ENCODE data around the gene ATP2B2. TPM values are rescaled to one million over a fixed set of nuclear protein-coding genes. Genes with fewer than 3 reads are reported as not detected.

Gene ATP2B2
- polyA plus RNA-seq, 3 donors = not detected

DNA sequence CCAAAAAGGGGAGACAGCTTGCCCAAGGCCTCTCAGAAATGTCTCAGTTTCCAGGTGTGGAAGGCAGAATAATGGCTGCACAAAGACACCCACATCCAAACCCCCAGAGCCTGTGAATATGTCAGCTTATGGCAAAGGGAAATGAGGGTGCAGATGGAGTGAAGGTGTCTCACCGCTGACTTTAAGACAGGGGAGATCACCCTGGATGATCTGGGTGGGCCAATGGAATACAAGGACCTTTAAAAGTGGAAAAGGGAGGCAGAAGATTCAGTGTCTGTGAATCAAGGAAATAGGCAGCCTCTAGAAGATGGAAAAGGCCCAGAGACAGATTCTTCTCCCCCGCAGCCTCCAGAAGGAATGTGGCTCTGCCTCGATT, 48.8 kb upstream of the ATP2B2 start:
- peaks cover 34% of the 10 kb centered on the region for H3K4me1 Mint-ChIP-seq
- peak overlapping the region in 2 of 7 donors; percentile 28 to 75 for H3K27ac Mint-ChIP-seq
- no peak overlapping the region for H3K4me3 ChIP-seq (replicated peaks in 1 of 3; ENCODE audit: low read depth in 2 of 3, low read length in 3 of 3)
- no peaks in the 10 kb centered on the region for H3K9me3 ChIP-seq (replicated peaks in 1 of 2; ENCODE audit: control insufficient read depth in 1 of 2, insufficient read depth in 1 of 2, low read length in 2 of 2)
- TF ChIP-seq, protein P1, sequence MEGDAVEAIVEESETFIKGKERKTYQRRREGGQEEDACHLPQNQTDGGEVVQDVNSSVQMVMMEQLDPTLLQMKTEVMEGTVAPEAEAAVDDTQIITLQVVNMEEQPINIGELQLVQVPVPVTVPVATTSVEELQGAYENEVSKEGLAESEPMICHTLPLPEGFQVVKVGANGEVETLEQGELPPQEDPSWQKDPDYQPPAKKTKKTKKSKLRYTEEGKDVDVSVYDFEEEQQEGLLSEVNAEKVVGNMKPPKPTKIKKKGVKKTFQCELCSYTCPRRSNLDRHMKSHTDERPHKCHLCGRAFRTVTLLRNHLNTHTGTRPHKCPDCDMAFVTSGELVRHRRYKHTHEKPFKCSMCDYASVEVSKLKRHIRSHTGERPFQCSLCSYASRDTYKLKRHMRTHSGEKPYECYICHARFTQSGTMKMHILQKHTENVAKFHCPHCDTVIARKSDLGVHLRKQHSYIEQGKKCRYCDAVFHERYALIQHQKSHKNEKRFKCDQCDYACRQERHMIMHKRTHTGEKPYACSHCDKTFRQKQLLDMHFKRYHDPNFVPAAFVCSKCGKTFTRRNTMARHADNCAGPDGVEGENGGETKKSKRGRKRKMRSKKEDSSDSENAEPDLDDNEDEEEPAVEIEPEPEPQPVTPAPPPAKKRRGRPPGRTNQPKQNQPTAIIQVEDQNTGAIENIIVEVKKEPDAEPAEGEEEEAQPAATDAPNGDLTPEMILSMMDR (IDR thresholded peaks at IDR 0.05) = no peak
- H3K27ac ChIP-seq (ENCODE audit: low read depth in 1 of 2, low read length in 2 of 2) = no peak overlapping the region
- no peak overlapping the region for H2AFZ ChIP-seq (ENCODE audit: insufficient read depth, low read depth, low read length, poor library complexity, severe bottlenecking)
- H3K27me3 ChIP-seq (ENCODE audit: control insufficient read depth in 2 of 2, insufficient read depth in 2 of 2, low read length in 2 of 2) = no peaks in the 10 kb centered on the region
- H3K4me2 ChIP-seq (replicated peaks; ENCODE audit: extremely low read depth, low read length, poor library complexity, severe bottlenecking) = no peak overlapping the region
- H3K4me3 Mint-ChIP-seq = no peak overlapping the region
- no peak for DNase-seq
- no peaks in the 10 kb centered on the region for H4K20me1 ChIP-seq (ENCODE audit: insufficient read depth, low read length)
- no peaks in the 10 kb centered on the region for H3K9me3 Mint-ChIP-seq
- intact Hi-C loops (cut with micrococcal nuclease) = no loop called here
- 100% methylated on average over 1 of the region's 3 CpGs for WGBS (ENCODE audit: insufficient coverage)
- no peaks in the 10 kb centered on the region for H3K79me2 ChIP-seq (ENCODE audit: insufficient read depth, low read length)
- peaks cover 2 to 6% (median 6%) of the 10 kb centered on the region in 3 donors for H3K27me3 Mint-ChIP-seq (ENCODE audit: low read depth in 3 of 3)
- peaks cover 21 to 22% of the 10 kb centered on the region in 2 donors for H3K4me1 ChIP-seq (ENCODE audit: control insufficient read depth in 1 of 2, insufficient read depth in 2 of 2, low read length in 2 of 2)
- no peak overlapping the region for H3K9ac ChIP-seq (ENCODE audit: insufficient read depth, low read length, poor library complexity, severe bottlenecking)
- no peaks in the 10 kb centered on the region for H3K36me3 Mint-ChIP-seq
- H3K36me3 ChIP-seq (replicated peaks in 1 of 2; ENCODE audit: control insufficient read depth in 1 of 2, insufficient read depth in 2 of 2, low read length in 2 of 2) = no peaks in the 10 kb centered on the region

DNA sequence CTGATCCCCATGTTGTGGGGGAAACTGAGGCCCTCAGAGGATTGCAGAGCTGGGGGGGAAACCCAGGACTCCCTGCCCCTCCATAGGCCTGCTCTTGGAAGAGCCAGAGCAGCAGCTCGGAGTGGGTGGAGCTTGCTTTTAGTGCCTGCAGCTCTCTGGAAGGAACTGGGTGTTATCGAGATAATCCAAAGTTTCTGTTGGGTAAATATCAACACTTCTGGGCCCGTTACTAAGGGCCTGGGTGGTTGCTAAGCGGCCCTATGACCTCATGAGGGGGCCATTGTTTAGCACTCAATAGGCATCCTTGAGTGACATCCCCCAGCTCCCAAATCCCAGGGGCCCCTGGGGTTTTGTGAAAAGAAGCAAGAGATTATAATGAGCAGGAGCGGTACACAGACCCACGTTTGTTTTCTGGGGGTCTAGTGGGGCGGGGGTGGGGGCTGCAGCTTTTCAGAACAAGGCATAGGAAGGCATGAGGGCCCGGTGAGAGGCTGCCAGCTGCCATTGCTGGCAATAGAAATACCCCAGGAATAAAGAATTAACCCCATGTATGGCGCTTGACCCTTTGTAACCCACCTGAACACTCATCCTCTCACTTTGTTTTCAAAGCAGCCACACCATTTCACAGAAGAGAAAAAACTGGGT, 48.3 kb upstream of the ATP2B2 start:
- Histone ChIP-seq H3K9me3 (replicated peaks in 1 of 2; ENCODE audit: control insufficient read depth in 1 of 2, insufficient read depth in 1 of 2, low read length in 2 of 2) (no peaks in the 10 kb centered on the region), H3K36me3 (replicated peaks in 1 of 2; ENCODE audit: control insufficient read depth in 1 of 2, insufficient read depth in 2 of 2, low read length in 2 of 2) (no peaks in the 10 kb centered on the region), H3K27me3 (ENCODE audit: control insufficient read depth in 2 of 2, insufficient read depth in 2 of 2, low read length in 2 of 2) (no peaks in the 10 kb centered on the region), H3K79me2 (ENCODE audit: insufficient read depth, low read length) (no peaks in the 10 kb centered on the region), H3K4me1 (ENCODE audit: control insufficient read depth in 1 of 2, insufficient read depth in 2 of 2, low read length in 2 of 2) (peaks cover 21 to 22% of the 10 kb centered on the region in 2 donors), H3K27ac (ENCODE audit: low read depth in 1 of 2, low read length in 2 of 2) (no peak overlapping the region), H4K20me1 (ENCODE audit: insufficient read depth, low read length) (no peaks in the 10 kb centered on the region), H3K4me3 (replicated peaks in 1 of 3; ENCODE audit: low read depth in 2 of 3, low read length in 3 of 3) (no peak overlapping the region), H3K9ac (ENCODE audit: insufficient read depth, low read length, poor library complexity, severe bottlenecking) (no peak overlapping the region), H2AFZ (ENCODE audit: insufficient read depth, low read depth, low read length, poor library complexity, severe bottlenecking) (no peak overlapping the region), H3K4me2 (replicated peaks; ENCODE audit: extremely low read depth, low read length, poor library complexity, severe bottlenecking) (no peak overlapping the region)
- Mint-ChIP-seq H3K4me3 (no peak overlapping the region), H3K4me1 (peaks cover 34% of the 10 kb centered on the region), H3K27me3 (ENCODE audit: low read depth in 3 of 3) (peaks cover 2 to 7% (median 6%) of the 10 kb centered on the region in 3 donors), H3K36me3 (no peaks in the 10 kb centered on the region), H3K27ac (peak overlapping the region in 3 of 7 donors; percentile 12 to 28 (median 15)), H3K9me3 (no peaks in the 10 kb centered on the region)
- intact Hi-C loops (cut with micrococcal nuclease) = no loop called here
- WGBS (ENCODE audit: insufficient coverage) = no CpG with 5 or more reads among the region's 9 CpGs
- DNase-seq = no peak
- TF ChIP-seq, protein P1 (IDR thresholded peaks at IDR 0.05) = no peak
